Measurements from ENCODE around the gene ZNF768.
"Not testable (repeated sequence)": the region's sequence is repeated elsewhere in the genome, so short reads cannot be mapped to it uniquely, and the experiment has no call there.

The ZNF768 gene

DNA sequence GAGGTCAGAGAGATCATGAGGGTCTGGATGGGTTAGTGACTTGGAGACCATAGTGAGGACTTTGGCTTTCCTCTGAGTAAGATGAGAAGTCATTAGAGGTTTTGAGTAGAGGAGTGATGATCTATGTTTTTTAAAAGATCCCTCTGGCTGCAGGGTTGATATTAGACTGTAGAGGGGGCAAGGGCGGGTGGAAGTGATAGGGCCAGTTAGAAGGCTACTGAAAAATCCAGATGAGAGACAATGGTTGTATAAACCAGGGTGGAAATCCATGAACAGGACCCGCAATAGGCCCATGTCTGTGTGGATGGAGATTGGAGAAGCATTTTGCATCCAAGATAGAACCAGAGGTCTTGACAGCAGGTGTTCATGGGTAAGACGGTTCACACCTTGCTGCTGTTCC is 44.0 kb downstream of the ZNF768 start:
- Histone ChIP-seq H3K79me2 (ENCODE audit: insufficient read depth, low read length) (no peaks in the 10 kb centered on the region), H3K36me3 (ENCODE audit: insufficient read depth, low read length) (no peaks in the 10 kb centered on the region), H3K27ac (ENCODE audit: low read length) (no peak overlapping the region), H2AFZ (ENCODE audit: low read depth, low read length) (no peak overlapping the region), H3K4me3 (ENCODE audit: low read depth in 1 of 2, low read length in 2 of 2) (no peak overlapping the region), H3K4me1 (ENCODE audit: insufficient read depth, low read length) (no peaks in the 10 kb centered on the region), H3K27me3 (ENCODE audit: insufficient read depth, low read length, poor library complexity) (no peaks in the 10 kb centered on the region), H3K9me3 (ENCODE audit: insufficient read depth, low read length, severe bottlenecking) (no peaks in the 10 kb centered on the region), H3K4me2 (ENCODE audit: insufficient read depth, low read length) (no peak overlapping the region), H4K20me1 (ENCODE audit: insufficient read depth, low read length) (no peaks in the 10 kb centered on the region), H3K9ac (ENCODE audit: low read depth, low read length) (no peak overlapping the region)
- DNase-seq: no peak
- TF ChIP-seq, protein P1, sequence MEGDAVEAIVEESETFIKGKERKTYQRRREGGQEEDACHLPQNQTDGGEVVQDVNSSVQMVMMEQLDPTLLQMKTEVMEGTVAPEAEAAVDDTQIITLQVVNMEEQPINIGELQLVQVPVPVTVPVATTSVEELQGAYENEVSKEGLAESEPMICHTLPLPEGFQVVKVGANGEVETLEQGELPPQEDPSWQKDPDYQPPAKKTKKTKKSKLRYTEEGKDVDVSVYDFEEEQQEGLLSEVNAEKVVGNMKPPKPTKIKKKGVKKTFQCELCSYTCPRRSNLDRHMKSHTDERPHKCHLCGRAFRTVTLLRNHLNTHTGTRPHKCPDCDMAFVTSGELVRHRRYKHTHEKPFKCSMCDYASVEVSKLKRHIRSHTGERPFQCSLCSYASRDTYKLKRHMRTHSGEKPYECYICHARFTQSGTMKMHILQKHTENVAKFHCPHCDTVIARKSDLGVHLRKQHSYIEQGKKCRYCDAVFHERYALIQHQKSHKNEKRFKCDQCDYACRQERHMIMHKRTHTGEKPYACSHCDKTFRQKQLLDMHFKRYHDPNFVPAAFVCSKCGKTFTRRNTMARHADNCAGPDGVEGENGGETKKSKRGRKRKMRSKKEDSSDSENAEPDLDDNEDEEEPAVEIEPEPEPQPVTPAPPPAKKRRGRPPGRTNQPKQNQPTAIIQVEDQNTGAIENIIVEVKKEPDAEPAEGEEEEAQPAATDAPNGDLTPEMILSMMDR (IDR thresholded peaks at IDR 0.05; ENCODE audit: borderline replicate concordance, extremely low read depth, low read length, poor library complexity, severe bottlenecking): no peak
- TF ChIP-seq EZH2 (IDR thresholded peaks at IDR 0.05; ENCODE audit: borderline replicate concordance, low read depth, low read length, severe bottlenecking): no peak
- ATAC-seq (ENCODE audit: insufficient read depth, low read depth): no peak

DNA sequence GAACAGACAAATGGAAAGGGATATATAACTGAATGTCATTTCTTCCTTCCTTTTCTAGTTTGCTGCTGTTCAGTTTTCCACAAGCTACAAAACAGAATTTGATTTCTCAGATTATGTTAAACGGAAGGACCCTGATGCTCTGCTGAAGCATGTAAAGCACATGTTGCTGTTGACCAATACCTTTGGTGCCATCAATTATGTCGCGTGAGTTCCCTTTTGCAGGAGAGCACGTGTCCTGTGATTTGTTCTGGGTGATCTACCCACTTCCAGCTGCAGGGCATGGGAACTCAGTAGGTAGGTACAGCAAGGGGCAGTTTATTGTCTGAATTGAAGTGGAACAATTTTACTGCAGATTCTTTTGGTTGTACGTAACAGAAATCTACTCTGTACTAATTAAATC is 45.0 kb downstream of the ZNF768 start:
- H3K79me2 ChIP-seq (ENCODE audit: insufficient read depth, low read length): no peaks in the 10 kb centered on the region
- H3K27ac ChIP-seq (ENCODE audit: low read length): no peak overlapping the region
- H3K36me3 ChIP-seq (ENCODE audit: insufficient read depth, low read length): no peaks in the 10 kb centered on the region
- no peaks in the 10 kb centered on the region for H3K4me1 ChIP-seq (ENCODE audit: insufficient read depth, low read length)
- H3K4me3 ChIP-seq (ENCODE audit: low read depth in 1 of 2, low read length in 2 of 2): no peak overlapping the region
- H4K20me1 ChIP-seq (ENCODE audit: insufficient read depth, low read length): no peaks in the 10 kb centered on the region
- no peak for ATAC-seq (ENCODE audit: insufficient read depth, low read depth)
- no peak overlapping the region for H2AFZ ChIP-seq (ENCODE audit: low read depth, low read length)
- no peak for DNase-seq
- TF ChIP-seq, protein P1 (IDR thresholded peaks at IDR 0.05; ENCODE audit: borderline replicate concordance, extremely low read depth, low read length, poor library complexity, severe bottlenecking): no peak
- no peak for TF ChIP-seq EZH2 (IDR thresholded peaks at IDR 0.05; ENCODE audit: borderline replicate concordance, low read depth, low read length, severe bottlenecking)
- no peak overlapping the region for H3K4me2 ChIP-seq (ENCODE audit: insufficient read depth, low read length)
- H3K9ac ChIP-seq (ENCODE audit: low read depth, low read length): no peak overlapping the region
- H3K27me3 ChIP-seq (ENCODE audit: insufficient read depth, low read length, poor library complexity): no peaks in the 10 kb centered on the region
- H3K9me3 ChIP-seq (ENCODE audit: insufficient read depth, low read length, severe bottlenecking): no peaks in the 10 kb centered on the region

DNA sequence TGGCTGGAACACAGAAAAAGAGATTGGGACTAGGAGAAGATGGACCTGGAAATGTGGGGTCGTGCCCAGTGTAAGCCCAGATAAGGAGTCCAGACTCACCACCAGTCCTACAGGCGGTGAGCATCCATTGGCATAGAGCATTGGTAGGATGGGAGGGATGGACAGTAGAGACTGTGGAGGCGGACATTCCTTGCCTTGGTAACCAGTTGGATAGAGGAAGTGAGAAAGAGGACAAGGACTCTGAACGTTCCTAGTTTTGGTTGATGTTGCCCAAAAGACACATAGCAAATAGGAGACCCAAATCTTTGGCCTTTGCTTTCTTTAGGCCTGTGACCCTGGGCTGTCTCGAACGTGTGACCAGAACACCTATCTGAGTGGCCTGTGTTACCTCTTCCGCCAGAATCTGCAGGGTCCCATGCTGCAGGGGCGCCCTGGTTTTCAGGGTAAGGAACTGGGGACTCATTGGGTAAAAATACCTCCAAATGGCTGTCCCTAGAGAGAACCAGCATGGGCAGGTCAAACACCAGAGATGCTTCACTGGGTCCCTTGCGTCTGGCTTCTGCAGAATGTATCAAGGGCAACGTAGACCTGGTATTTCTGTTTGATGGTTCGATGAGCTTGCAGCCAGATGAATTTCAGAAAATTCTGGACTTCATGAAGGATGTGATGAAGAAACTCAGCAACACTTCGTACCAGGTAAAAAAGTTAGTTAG is 47.4 kb downstream of the ZNF768 start:
- Histone ChIP-seq H3K9me3 (ENCODE audit: insufficient read depth, low read length, severe bottlenecking) (no peaks in the 10 kb centered on the region), H2AFZ (ENCODE audit: low read depth, low read length) (no peak overlapping the region), H3K4me3 (ENCODE audit: low read depth in 1 of 2, low read length in 2 of 2) (no peak overlapping the region), H3K4me1 (ENCODE audit: insufficient read depth, low read length) (peaks cover 4% of the 10 kb centered on the region), H3K27ac (ENCODE audit: low read length) (no peak overlapping the region), H3K9ac (ENCODE audit: low read depth, low read length) (no peak overlapping the region), H4K20me1 (ENCODE audit: insufficient read depth, low read length) (no peaks in the 10 kb centered on the region), H3K4me2 (ENCODE audit: insufficient read depth, low read length) (no peak overlapping the region), H3K36me3 (ENCODE audit: insufficient read depth, low read length) (no peaks in the 10 kb centered on the region), H3K27me3 (ENCODE audit: insufficient read depth, low read length, poor library complexity) (no peaks in the 10 kb centered on the region), H3K79me2 (ENCODE audit: insufficient read depth, low read length) (no peaks in the 10 kb centered on the region)
- DNase-seq: no peak
- ATAC-seq (ENCODE audit: insufficient read depth, low read depth): no peak
- TF ChIP-seq EZH2 (IDR thresholded peaks at IDR 0.05; ENCODE audit: borderline replicate concordance, low read depth, low read length, severe bottlenecking): no peak
- TF ChIP-seq, protein P1 (IDR thresholded peaks at IDR 0.05; ENCODE audit: borderline replicate concordance, extremely low read depth, low read length, poor library complexity, severe bottlenecking): no peak

DNA sequence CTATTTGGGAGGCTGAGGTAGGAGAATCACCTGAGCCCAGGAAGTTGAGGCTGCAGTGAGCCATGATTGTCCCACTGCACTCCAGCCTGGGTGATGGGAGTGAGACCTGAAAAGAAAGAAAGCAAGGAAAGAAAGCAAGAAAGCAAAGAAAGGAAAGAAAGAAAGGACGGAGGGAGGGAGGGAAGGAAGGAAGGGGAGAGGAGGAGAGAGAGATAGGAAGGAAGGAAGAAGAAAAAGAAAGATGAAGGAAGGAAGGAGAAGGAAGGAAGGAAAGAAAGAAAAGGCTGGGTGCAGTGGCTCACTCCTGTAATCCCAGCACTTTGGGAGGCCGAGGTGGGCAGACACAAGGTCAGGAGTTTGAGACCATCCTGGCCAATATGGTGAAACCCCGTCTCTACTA is 48.6 kb downstream of the ZNF768 start:
- not testable (repeated sequence) for ATAC-seq (ENCODE audit: insufficient read depth, low read depth); H3K9ac ChIP-seq (ENCODE audit: low read depth, low read length); H4K20me1 ChIP-seq (ENCODE audit: insufficient read depth, low read length); H2AFZ ChIP-seq (ENCODE audit: low read depth, low read length); H3K4me3 ChIP-seq (ENCODE audit: low read depth in 1 of 2, low read length in 2 of 2); H3K79me2 ChIP-seq (ENCODE audit: insufficient read depth, low read length); H3K36me3 ChIP-seq (ENCODE audit: insufficient read depth, low read length); H3K27me3 ChIP-seq (ENCODE audit: insufficient read depth, low read length, poor library complexity); H3K4me2 ChIP-seq (ENCODE audit: insufficient read depth, low read length); H3K27ac ChIP-seq (ENCODE audit: low read length); DNase-seq; H3K9me3 ChIP-seq (ENCODE audit: insufficient read depth, low read length, severe bottlenecking)
- H3K4me1 ChIP-seq (ENCODE audit: insufficient read depth, low read length): peaks cover 15% of the 10 kb centered on the region
